Loucy (cell line): ENCODE measurements around the gene CYTH3.
A peak's percentile ranks its signal among the peaks of the same experiment; 100 is the strongest.

Source experiments
- H2AFZ ChIP-seq: fragments of 200-600 bp; sonication (generic); 2 replicates; pipeline ENCODE4 v1.6.0; 2016; ENCODE audit warnings: antibody characterized with exemption, mild to moderate bottlenecking, low read length, moderate library complexity
- H3F3A ChIP-seq: fragments of 200-600 bp; 2 replicates; pipeline ENCODE4 v1.6.0; 2016; ENCODE audit warnings: antibody characterized with exemption, low read depth, mild to moderate bottlenecking
- H3K27me3 ChIP-seq: fragments of 200-600 bp; sonication (generic); 2 replicates; pipeline ENCODE4 v1.6.1; 2014; ENCODE audit warnings: low read length, mild to moderate bottlenecking; ENCODE audit not compliant: insufficient read depth, poor library complexity, severe bottlenecking
- H3K36me3 ChIP-seq: fragments of 200-600 bp; sonication (generic); 2 replicates; pipeline ENCODE4 v1.6.1; 2016; ENCODE audit warnings: low read length; ENCODE audit not compliant: insufficient read depth
- H3K4me1 ChIP-seq: fragments of 200-600 bp; sonication (generic); 2 replicates; pipeline ENCODE4 v1.5.1; 2014; ENCODE audit warnings: low read length, mild to moderate bottlenecking; ENCODE audit not compliant: insufficient read depth, poor library complexity, severe bottlenecking
- H3K4me2 ChIP-seq: fragments of 200-600 bp; sonication (generic); 2 replicates; pipeline ENCODE4 v1.6.0; 2014; ENCODE audit warnings: antibody characterized with exemption, low read length, low read depth, mild to moderate bottlenecking; ENCODE audit not compliant: poor library complexity, severe bottlenecking
- H3K4me3 ChIP-seq: fragments of 200-600 bp; sonication (generic); 2 replicates; pipeline ENCODE4 v1.5.1; 2014; ENCODE audit warnings: low read length, mild to moderate bottlenecking, mixed read lengths; ENCODE audit not compliant: poor library complexity, severe bottlenecking
- H3K79me2 ChIP-seq: fragments of 200-600 bp; sonication (generic); 2 replicates; pipeline ENCODE4 v1.6.1; 2014; ENCODE audit warnings: low read length; ENCODE audit not compliant: insufficient read depth
- H3K9ac ChIP-seq: fragments of 200-600 bp; sonication (generic); 2 replicates; pipeline ENCODE4 v1.6.0; 2014; ENCODE audit warnings: mild to moderate bottlenecking, low read depth, low read length, moderate library complexity; ENCODE audit not compliant: poor library complexity, severe bottlenecking
- H3K9me2 ChIP-seq: fragments of 200-600 bp; sonication (generic); replicated peaks from 2 replicates; pipeline ENCODE4 v1.6.1; 2016; ENCODE audit warnings: low read depth, low read length, mixed read lengths
- H3K9me3 ChIP-seq: fragments of 200-600 bp; sonication (generic); 2 replicates; pipeline ENCODE4 v1.6.1; 2014; ENCODE audit warnings: mild to moderate bottlenecking, antibody characterized with exemption, low read length, low read depth; ENCODE audit not compliant: insufficient read depth
- H4K20me1 ChIP-seq: fragments of 200-600 bp; sonication (generic); 2 replicates; pipeline ENCODE4 v1.6.0; 2014; ENCODE audit warnings: antibody characterized with exemption, low read length, mild to moderate bottlenecking; ENCODE audit not compliant: insufficient read depth, poor library complexity, severe bottlenecking
- CTCF ChIP-seq: fragments of 200-600 bp; sonication (generic); conservative IDR thresholded peaks from 2 replicates; pipeline ENCODE4 v1.5.1; 2014; ENCODE audit warnings: mild to moderate bottlenecking, antibody characterized with exemption, low read length
- EZH2phosphoT487 ChIP-seq: fragments of 200-600 bp; IDR thresholded peaks from 2 replicates; pipeline ENCODE4 v1.6.1; 2018; ENCODE audit warnings: antibody characterized with exemption, mild to moderate bottlenecking, moderate library complexity, borderline replicate concordance

Gene CYTH3

GRCh38 chr7:6249043-6249442, 23.4 kb downstream of the CYTH3 start:
- Histone ChIP-seq H3K36me3 (no peaks in the 10 kb centered on the region), H3K4me1 (peaks cover 15% of the 10 kb centered on the region), H3K79me2 (no peaks in the 10 kb centered on the region), H3K9me2 (no peaks in the 10 kb centered on the region), H3K9me3 (no peaks in the 10 kb centered on the region), H4K20me1 (peaks cover 10% of the 10 kb centered on the region), H2AFZ (no peak overlapping the region), H3K4me2 (no peak overlapping the region), H3K27me3 (no peaks in the 10 kb centered on the region), H3K9ac (no peak overlapping the region), H3K4me3 (no peak overlapping the region), H3F3A (peaks cover 3% of the 10 kb centered on the region; the same call in 1 of the 2 replicates)
- TF ChIP-seq EZH2phosphoT487, result no peak
- 0 out of 2 replicates have a peak, but pooled peaks have one; percentile 10 for TF ChIP-seq CTCF

DNA sequence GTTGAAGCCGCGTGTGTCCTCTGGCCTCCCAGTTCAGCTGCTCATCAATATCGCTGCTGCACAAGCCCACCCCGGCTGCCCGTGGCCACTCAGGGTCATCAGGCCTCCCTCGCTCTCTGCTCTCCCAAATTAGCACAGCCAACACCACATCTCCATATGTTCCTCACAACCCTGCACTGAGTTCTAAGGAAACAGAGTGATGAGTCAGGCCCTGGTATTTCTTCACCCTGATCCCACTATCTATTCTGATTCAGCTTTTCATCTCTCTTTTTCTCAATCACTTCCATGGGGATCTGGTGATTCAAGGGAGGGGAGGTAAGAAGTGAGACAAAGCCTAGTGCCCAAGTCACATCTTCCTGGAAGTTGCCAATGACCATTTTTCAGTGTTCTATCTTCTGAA, 23.8 kb downstream of the CYTH3 start:
- Histone ChIP-seq H3K4me3 (no peak overlapping the region), H3K9ac (no peak overlapping the region), H3F3A (peaks cover 3% of the 10 kb centered on the region; the same call in 1 of the 2 replicates), H3K27me3 (no peaks in the 10 kb centered on the region), H3K9me3 (no peaks in the 10 kb centered on the region), H3K79me2 (no peaks in the 10 kb centered on the region), H2AFZ (no peak overlapping the region), H3K4me1 (peaks cover 15% of the 10 kb centered on the region), H3K36me3 (no peaks in the 10 kb centered on the region), H3K4me2 (no peak overlapping the region), H3K9me2 (no peaks in the 10 kb centered on the region), H4K20me1 (peaks cover 10% of the 10 kb centered on the region)
- TF ChIP-seq CTCF (no peak), EZH2phosphoT487 (no peak)

DNA sequence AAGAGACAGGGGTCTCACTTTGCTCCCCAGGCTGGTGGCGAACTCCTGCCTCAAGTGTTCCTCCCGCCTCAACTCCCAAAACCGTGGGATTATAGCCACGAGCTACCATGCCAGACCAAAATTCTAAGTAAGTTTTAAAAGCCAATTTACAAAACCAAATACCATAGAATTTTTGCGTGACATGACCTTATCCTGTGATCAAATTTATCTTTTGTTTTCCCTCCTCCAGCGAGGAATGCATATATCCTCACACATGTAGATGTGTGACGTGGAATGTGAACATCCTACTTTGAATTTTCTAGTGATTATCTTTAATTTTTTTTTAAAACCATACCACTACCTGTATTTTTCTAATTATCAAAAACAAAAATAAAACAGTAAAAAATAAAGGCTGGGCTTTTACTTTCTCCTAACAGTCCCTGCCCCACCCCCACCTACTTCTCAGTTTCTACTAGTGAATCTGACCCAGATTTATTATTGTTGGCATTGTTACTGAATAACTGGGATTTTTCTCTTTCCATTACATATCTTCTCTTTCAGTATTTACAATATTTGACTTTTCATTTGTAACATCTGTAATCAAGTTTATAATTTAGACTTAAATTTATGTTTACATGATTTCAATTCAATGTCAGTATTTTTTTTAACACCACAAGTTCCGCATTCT, 26.0 kb downstream of the CYTH3 start:
- no peak overlapping the region for H3K9ac ChIP-seq
- no peaks in the 10 kb centered on the region for H3K9me3 ChIP-seq
- H3F3A ChIP-seq, result no peaks in the 10 kb centered on the region
- H3K4me2 ChIP-seq, result no peak overlapping the region
- no peaks in the 10 kb centered on the region for H3K9me2 ChIP-seq
- no peak overlapping the region for H2AFZ ChIP-seq
- H3K4me1 ChIP-seq, result peaks cover 7% of the 10 kb centered on the region
- TF ChIP-seq CTCF, result no peak
- TF ChIP-seq EZH2phosphoT487, result no peak
- no peaks in the 10 kb centered on the region for H3K79me2 ChIP-seq
- H3K4me3 ChIP-seq, result no peak overlapping the region
- no peaks in the 10 kb centered on the region for H3K36me3 ChIP-seq
- peaks cover 10% of the 10 kb centered on the region for H4K20me1 ChIP-seq
- no peaks in the 10 kb centered on the region for H3K27me3 ChIP-seq
